ENCODE data around the gene MS4A8.
"Not testable (repeated sequence)": the region's sequence is repeated elsewhere in the genome, so short reads cannot be mapped to it uniquely, and the experiment has no call there.

Gene MS4A8

DNA sequence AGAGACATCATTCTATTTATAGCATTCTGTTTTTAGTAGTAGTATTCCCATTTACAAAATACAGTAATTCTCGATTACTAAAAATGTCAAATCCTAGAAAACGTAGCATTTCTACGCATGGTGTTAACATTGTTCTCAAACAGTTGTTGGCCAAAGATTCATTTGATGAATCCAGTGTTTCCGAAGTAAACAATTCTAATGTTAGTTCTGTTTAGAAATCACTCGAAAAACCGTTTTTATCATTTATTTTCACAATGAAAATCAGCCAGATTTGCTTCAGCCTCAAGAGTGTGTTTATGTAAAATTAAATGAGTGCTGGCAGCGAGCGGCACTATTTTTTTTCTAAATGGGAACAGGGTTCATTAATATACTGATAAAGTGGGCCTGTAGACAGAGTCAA is 32.2 kb downstream of the MS4A8 start:
- no peak for DNase-seq

DNA sequence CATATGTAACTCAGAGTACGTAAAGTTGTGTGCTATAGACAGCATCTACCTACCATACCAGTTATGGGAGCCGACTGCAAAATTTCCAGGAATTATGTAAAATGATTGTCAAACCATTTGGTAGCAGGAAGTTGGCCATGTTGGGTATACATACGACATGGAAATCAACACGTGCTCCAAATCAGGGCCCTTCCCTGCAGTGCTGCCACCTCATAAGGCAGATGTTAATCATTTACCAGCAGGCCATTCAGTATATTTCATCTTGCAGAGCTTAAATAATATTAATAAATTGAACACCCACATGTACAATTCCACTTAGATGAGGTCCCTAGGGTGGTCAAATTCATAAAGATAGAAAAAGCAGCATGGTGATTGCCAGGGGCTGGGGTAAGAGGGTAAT is 34.9 kb downstream of the MS4A8 start:
- no peak for DNase-seq

DNA sequence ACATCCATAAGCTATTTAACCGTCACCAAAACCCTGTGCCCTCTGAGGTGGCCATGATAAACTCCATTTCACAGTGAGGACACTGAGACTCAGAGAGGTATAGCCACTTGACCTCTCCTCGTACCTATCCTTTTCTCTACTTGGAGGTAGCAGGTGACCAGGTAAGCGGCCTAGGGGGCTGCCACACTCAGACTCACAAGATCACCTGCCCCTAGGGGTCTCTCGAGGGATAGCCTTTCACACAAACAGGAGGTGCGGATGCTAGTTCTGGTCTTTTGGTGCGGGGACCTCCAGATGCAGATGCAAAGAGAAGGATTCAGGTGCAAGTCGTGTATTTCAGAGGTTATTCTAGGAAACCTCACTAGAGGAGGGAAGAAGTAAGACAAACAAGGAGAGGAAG is 39.7 kb downstream of the MS4A8 start:
- DNase-seq, result no peak

DNA sequence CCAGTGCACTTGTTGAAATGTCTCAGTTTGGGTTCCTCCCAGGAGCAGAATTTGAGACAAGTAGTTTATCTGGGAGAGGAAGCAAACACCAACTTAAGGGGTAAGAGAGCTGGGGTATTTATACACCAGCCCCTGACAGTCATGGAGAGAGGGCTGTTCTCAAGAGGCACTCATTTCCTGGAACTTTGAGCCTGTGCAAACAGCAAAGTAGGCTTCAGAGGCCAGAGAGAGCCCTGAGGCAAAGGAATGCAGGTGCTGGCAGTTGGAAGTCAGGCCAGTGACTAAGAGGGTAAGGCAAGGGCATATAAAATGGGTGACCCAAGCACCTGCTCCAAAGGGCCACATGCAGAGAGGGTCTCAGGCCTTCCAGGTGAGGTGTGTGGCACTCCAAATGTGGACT is 41.2 kb downstream of the MS4A8 start:
- no peak for DNase-seq

DNA sequence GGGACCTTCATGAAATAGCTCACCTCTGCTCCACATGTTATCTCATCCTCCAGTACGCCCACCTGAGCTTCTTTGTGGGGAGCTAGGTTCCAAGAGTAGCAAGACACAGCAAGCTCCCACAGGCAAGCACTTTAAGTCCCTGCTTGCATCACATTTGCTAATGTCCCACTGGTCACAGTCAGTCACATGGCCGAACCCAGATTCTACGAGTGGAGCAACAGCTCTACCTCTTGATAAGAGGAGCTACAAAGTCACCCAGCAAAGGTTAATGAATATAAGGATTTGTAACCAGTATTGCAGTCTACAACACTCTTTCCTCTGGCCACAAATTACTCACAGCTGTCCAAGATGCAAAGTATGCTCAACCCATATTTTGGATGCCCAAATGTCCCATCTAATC is 42.0 kb downstream of the MS4A8 start:
- no peak for DNase-seq

DNA sequence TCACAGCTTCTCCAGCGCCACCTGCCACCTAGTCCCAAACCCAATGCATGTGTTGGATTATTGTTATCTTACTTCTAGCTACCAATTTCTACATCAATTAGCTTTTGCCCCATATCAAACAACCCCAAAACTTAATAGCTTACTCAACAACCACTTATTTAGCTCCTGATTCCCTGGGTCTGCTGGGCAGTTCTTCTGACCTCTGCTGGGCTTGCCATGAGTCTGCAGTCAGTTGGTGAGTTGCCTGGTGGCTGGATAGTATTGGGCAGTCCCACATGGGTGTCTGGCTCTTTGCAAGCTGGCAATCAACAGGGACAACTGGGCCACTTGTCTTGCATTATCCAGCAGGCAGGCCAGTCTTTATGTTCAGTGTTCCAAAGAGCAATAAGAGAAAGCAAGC is 43.6 kb downstream of the MS4A8 start:
- no peak for DNase-seq

DNA sequence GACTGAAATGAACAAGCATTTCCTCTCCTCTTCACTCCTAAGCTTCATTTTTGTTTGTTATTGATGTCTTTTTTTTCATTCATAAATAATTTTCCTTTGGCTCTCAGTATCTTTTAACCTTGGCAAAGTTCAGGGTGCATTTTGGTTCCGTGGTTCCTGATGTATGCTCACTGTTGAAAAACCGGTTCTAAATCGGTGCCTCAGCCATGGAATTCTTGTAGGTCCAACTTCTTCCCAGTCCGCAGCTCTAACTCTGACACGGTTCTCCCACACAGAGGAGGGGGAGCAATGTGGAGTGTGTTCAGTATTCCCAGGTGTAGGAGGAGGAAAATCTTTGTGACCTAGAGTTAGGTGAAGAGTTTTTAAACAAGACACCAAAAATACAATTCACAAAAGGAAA is 44.7 kb downstream of the MS4A8 start:
- DNase-seq, result no peak

DNA sequence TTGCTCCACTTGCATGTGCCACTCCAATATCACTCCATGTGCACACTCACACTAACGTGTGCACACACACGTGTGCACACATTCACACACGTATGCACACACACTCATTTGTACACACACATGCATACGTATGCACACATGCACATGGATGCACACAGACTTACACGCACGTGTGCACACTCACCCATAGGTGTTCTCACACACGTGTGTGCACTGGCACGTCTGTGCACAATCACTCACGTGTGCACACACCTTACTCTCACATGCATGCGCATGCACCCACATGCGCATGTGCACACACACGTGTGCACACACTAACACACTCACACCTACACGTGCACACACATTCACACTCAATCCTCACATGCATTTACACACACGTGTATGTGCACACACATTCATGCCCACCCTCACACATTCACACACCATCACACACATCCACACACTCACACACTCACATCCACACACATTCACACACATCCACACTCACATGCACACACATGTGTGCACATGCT is 48.0 kb downstream of the MS4A8 start:
- no peak for DNase-seq

DNA sequence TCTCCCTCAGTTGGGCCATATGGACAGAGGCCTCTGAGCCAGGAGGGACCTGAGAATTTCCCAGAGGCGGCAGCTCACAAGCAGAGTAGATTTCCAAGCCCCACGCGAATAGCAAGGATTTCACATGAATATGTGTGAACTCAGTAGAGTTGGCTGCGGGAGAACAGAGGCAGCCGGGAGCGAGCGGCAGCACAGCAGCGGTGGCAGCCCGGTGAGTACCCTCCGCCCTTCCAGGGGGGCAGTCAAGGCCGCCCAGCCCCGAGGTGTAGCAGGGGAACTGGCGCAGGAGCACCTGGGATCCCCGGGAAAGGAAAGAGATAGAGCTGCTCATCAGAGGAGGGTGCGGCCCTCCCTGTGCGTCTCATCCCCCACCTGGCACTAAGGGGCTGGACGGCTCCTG is 48.8 kb downstream of the MS4A8 start:
- DNase-seq, result no peak

DNA sequence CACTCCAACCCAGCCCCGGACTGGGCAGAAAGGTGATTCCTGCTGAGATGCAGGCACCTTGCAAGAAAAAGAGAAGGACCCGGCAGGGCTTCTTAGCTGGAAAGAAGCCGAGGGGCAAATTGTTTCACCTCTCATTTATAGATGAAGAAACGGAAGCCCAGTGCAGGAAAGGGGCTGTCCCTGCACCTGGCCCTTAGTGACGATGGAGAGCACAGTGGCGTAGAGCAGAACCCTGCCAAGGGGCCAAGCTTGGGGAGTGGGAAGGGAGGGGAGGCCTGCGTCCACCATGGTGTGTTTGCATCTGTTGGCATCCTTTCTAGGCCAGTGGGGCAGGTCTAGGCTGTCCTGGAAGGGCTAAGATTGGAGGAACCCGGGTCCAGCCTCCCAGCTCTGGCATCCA is 49.4 kb downstream of the MS4A8 start:
- DNase-seq, result no peak

DNA sequence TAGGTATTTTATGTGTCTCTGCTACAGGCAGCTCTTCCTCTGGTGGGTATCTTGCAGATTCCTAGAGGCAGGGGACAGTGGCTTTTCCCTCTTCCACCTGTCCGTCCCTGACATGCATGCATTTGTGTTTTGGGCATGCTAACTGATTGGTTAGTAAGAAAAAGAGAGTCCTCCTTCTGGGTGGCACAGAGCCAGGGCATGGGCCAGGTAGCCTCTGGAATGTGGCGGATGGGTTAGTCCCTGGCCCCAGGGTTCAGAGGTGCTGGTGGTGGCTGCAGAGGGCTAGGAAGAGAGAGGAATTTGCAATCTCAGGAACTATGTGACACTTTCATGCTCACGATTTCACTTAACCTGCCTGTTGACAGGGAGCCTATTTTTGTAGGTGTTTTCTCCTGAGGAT is 51.5 kb downstream of the MS4A8 start:
- DNase-seq, result no peak

DNA sequence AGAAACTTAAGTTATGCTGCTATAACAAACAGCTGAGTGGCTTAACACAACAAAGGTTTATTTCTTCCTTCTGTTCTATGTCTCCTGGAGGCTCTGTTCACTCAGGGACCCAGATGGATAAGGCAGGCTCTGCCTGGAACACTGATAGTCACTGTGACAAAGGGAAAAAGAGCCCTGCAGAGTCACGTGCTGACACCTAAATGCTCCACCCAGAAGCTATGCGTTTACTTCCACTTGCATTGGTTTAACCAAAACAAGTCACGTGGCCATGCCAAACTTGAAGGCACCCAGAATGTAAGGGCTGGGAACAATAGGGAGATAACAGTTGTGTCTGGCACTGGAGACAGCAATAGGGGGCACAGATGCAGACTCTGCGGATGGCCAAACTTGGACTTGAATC is 53.9 kb downstream of the MS4A8 start:
- DNase-seq, result no peak

DNA sequence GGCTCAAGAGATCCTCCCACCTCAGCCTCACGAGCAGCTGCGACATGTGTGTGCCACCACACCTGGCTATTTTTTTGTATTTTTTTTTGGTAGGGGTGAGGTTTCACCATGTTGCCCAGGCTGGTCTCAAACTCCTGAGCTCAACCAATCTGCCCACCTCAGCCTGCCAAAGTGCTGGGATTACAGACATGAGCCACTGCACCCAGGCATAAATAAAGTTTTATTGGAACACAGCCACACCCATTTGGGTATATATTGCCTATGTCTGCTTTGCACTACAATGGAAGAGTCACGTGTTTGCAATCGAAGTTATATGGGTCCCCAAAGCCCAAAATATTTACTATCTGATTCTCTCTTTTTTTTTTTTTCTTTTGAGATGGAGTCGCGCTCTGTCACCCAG is 55.5 kb downstream of the MS4A8 start:
- no peak for DNase-seq

DNA sequence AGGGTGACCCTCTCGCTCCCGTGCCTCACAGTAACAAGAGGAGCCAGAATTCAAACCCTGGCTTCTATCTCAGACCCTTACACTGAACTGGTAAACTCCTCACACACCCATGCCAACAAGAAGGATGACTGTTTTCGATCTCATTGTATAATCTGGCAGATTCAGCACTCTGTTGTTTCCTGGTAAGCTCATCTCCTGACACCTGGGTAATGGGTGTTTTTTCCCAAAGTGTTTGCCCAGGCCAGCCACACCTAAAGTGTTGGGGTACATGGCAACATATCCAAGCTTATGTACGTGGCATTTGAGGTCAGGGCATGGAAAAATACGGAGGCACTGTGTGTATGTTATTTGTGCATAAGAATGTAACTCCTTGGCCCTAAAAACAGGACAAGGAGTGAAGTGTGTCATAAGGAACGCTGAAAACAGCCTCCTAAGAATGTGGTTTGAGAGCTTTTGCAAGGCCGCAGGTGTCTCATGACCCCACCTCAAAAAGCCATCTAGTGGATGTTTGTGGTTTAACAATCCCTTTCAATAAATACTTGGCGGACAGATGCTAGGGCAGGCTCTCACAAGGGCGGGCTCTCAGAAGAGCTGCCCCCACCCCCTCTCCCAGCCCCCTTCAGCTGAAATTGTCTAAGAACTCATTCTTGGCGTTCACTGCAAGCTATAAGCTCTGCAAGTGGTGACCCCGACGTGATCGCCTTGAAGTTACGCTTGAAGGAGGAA is 57.1 kb downstream of the MS4A8 start, which contains the start of gene MS4A15:
Gene MS4A15 (plus strand): TSS at position 561 of the 726 bp plus-strand sequence. CDS start 6,867 bp downstream, outside the sequence.
- no peak for DNase-seq

DNA sequence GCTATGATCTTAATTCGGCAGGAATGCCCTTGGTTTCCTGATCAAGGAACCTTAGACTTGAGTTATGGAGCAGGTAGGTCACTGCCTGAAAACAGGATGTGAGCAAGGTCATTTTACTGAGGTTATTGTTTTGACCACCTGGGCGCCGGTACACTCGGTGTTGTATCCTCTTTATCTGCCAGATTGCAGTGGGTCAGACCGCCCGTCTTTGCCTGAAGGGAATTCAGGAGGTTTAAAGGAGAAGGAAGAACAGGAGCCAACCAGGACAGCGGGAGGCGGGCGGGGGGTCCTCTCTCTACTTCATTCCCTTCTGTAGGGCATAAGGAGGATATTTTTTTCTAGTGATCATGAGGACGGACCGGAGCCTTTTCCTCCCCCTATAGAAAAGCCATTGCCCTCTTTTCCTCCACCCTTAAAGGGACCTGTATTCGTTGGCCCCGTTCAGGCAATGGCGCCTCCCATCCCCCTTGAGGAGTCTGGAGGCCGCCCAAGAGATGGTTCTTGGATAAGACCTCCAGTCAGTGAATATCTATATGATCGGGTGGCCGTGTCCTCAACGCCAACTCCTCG is 57.9 kb downstream of the MS4A8 start:
- no peak for DNase-seq

DNA sequence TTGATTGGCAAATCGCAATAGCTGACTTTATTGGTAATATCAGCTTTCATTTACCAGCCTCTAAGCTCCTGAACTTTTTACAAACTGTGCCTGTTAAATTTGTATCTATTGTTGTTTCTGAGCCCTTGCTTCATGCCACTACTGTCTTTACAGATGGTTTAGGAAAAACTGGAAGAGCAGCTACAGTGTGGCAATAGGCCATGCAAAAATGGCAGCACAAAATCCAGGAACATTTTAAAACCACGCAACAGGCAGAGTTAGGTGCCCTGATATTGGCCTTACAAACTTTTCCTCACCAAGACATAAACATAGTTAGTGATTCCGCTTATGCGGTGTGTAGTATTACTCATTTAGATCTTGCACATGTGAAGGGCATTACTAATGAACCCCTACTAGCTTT is 59.3 kb downstream of the MS4A8 start:
- not testable (repeated sequence) for DNase-seq

DNA sequence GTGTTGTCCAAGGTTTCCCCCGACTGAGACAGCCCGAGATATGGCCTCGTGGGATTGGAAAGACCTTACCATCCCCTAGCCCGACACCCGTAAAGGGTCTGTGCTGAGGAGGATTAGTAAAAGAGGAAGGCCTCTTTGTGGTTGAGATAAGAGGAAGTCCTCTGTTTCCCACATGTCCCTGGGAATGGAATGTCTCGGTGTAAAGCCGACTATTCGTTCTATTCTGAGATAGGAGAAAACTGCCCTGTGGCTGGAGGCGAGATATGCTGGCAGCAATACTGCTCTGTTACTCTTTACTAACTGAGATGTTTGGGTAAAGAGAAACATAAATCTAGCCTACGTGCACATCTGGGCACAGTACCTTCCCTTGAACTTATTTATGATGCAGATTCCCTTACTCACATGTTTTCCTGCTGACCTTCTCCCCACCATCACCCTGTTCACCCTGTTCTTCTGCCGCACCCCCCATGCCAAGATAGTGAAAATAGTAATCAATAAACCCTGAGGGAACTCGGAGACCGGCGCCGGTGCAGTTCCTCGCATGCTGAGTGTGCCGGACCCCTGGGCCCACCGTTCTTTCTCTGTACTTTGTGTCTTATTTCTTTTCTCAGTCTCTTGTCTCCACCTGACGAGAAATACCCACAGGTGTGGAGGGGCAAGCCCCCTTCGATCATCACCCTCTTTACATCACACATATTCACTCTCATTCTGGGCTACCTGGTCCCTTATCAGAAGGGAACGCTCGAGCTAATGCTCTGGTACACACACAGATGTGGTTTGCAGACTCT is 60.2 kb downstream of the MS4A8 start:
- not testable (repeated sequence) for DNase-seq

DNA sequence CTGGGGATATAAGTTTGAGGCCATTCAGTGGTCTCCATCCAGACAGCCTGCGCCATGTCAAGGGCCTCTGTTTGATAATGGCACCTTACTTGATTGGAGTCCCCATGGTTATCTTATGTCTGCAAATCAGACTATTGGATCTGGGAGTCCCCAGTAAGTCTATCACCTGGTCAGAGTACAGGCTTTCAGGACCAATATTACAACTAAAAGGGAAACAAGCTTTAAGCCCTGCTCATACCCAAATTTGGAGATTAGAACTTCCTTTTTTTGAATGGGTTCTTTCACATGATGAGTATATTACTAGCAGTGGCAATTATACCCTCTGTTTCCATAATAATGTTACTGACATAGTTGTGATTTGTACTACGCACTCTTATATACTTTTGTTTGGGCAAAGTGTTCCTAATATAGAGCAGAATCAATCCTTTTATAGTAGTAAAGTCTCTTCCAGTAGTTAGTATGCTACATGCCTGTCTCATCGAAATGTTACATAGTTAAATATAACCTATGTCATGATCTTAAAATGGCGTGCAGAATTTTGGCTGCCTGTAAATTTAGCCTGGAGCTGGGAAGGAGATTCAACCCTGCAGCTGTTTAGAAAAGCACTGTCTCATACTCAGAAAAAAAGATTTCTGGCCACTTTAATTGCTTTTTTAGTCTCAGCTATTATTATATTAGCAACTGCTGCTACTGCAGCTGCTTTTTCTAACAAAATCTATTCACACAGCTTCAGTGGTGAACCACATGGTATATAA is 62.2 kb downstream of the MS4A8 start:
- DNase-seq, result no peak

DNA sequence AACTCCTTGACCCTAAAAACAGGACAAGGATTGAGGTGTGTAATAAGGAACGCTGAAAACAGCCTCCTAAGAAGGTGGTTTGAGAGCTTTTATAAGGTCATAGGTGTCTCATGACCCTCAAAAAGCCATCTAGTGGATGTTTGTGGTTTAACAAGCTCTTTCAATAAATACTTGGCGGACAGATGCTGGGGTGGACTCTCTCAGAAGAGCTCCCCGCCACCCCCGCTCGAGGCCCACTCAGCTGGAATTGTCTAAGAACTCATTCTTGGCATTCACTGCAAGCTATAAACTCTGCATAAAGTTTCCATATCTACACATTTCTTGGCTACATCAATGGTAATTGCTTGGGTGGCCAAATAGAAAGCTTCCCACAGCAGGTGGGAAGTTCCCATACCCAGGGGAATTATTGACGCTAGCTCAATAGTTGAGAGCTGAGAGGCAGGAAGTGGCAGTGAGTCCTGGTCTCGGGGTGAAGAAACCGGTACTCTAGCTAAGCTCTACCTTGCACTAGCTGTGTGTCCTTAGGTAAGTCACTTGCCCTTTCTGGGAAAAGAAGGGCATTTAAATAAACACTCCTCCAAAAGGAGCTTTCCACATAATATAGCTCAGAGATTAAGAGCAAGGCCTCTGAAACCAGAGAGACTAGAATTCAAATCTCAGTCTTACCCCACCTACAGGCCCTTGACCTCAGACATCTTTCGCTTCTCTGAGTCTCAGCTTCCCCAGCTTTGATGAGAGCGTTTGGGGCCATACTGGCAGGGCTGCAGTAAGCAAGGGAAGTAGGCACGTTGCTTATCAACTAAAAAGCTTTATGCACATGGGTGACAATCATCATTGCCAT is 63.7 kb downstream of the MS4A8 start:
- DNase-seq, result no peak

DNA sequence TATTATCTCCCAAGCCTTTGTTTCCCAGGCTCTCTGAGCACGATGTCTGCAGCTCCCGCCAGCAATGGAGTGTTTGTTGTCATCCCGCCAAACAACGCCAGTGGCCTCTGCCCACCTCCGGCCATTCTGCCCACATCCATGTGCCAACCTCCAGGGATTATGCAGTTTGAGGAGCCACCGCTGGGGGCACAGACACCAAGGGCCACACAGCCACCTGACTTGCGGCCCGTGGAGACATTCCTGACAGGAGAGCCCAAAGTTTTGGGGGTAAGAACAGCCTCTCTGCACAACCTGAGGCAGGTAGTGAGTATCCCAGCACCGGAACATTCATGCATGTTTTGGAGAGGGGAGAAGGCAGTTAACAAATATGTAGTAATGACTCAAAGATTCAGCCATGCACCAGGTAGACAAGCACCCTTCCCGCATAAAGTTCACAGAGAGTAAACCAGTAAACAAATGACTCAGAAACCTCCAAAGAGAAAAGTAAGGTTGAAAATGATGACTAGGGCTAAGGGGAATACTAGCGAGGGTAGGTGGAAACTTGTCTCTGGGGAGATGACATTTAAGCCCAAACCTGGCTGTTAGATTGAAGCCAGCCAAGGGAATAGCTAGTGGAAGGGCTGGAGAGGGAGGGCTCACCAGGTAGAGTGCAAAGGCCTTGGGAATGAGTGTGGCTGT is 64.4 kb downstream of the MS4A8 start:
- no peak for DNase-seq

DNA sequence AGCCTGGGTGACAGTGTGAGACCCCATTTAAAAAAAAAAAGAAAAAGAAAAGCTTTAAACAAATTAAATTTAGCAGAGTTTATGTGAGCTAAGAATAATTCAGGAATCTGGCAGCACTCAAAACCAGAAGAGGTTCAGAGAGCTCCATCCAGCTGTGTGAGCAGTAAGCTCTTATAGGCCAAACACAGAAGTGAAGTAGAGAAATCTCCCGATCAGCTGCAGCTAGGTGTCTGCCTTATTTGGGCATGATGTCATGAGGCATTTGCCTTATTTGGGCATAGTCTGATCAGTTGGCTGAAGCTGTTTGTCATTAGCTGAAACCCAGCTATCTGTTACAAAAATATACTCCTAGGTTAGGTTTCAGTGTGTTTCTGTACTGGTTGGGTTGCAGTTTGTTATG is 65.5 kb downstream of the MS4A8 start:
- DNase-seq, result no peak

DNA sequence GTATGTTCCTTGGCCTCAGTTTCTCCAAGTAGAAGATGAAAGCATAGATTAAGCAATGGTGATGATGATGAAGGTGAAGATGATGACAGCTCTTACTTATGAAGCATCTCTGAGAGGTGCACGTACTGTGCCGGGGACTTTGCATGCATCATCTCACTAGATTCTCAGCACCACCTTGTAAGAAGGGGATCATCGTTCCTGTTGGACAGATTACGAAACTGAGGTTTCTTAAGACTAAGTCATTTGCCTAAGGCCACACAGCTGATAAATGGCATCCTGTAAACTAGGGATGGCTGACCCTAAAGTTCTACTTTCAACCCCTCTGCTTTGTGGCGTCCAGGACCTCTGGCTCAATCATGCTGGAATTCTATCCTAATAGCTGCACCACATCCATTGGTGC is 65.9 kb downstream of the MS4A8 start:
- no peak for DNase-seq

Measured in left hindlimb (tissue), 1 donor.